HuH-7 (cell line): ENCODE results near the gene USH2A.

Experiments used
- DNase-seq: peaks from one replicate; pipeline ENCODE4 v3.0.0; 2011; ENCODE audit warnings: low spot score

Gene USH2A

DNA sequence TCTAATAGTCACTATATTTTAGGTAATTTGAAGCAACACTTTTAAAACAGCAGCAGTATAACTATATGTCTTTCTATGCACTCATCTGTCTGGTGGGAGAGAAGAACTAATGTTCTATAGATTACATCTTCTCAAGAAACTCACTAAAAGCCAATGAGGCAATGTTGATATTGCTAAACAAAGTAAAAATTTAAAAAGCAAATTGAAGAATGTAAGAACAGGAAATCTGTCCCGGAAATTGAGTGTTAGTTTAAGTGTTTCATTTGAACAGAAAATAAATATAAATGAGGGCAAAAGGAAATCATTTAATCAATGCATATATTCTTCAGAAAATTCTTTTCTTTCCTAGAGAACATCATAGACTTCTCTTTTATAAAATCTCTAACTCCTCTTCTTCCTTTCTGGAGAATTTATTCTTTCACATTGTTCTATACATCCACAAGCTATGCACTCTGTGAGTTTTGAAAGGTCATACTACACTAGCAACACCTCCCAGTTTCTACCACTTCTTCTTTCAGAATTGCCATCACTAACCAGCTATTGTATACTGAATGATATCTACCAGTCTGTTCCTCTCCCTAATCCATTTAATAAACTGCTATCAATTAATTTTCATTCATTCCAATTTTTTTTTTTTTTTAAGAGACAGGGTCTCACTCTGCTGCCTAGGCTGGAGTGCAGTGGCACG lies 153.0 kb downstream of the USH2A start:
- no peak for DNase-seq

DNA sequence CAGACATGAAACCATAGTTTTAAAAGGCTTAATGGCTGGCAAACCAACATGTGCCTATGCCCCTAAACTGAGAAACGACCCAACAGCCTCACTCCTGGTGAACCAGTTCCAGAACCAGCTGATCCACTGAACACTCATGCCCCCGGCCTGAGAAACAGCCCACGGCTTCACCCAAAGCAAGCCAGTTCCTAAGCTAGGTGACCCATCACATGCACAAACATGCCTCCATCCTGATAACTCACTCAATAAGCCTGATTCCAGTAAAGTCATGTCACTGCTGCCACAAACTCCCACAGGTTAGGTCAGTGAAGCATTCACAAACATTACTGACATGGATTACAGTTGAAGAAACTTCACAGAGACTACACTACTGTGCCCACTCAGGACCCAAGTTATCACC lies 161.6 kb downstream of the USH2A start:
- peak; percentile 5 for DNase-seq

DNA sequence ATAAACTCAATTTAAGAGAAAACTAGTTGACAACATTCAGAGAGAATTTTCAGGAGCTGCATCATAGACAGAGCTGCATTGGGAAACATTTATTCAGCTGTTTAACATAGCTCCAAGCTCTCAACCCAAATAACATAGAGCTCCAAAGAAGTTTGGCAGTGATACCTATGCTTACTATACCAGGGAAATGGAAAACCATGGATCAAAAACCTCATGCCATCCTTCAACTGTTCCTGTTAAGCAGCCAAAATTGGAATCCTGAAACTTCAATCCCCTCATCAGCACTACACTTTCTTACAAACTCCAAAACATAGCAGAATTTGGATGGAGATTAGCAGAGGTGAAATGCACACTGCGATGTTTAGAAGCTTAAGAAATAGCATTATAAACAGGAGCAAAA lies 164.4 kb downstream of the USH2A start:
- DNase-seq, result no peak

DNA sequence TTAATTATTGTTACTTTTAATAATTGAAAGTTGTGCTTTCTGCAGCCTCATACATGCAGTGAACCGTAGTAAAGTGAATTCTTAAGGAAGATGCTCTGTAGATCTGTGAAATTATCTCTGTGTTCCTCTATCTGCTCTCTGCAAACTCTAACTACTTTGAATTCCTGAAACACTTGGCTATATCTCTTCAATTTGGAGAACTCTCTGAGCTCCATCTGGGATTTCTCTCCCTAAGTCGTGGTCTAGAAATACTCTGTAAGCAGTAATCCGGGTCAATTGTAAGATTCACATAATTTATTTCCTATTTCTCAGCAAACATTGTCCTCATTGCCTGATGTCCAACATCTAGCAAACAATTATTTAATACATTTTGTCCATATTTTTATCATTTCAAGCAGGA lies 164.9 kb downstream of the USH2A start:
- no peak for DNase-seq

DNA sequence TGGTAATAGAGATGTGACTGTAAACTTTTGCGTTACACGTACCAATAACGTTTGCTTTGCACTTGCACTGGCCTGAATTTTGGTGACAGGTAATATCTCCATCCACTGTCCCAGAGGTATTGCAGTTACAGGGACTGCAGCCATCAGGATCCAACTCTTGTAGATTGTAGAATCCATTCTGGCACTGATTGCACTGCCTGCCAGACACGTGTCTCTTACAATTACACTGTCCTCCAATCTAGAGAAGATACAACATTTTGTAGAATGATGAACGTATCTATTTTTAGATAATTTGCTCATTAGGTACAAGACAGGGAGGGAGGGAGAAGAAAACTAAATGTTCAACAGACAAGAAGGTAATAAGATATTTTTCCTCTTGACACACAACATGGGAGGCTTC lies 172.4 kb downstream of the USH2A start:
- DNase-seq, result no peak

DNA sequence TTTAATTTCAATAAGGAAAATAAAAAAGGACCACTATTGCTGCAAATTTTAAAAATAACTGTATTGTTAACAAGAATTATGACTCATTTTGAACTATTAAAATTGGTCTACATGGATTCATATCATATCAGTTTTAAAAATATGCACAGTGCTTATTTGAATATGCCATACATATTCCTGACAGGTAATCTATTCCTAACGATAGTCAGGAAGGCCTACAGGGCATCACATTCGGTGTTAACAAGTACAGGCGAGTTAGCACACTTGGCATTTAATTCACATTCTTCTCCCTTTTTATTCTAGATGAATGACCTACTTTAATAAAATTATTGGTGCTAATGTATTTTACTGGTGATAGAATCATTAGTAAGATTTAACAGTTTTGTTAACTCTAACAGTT lies 174.6 kb downstream of the USH2A start:
- DNase-seq, result no peak

DNA sequence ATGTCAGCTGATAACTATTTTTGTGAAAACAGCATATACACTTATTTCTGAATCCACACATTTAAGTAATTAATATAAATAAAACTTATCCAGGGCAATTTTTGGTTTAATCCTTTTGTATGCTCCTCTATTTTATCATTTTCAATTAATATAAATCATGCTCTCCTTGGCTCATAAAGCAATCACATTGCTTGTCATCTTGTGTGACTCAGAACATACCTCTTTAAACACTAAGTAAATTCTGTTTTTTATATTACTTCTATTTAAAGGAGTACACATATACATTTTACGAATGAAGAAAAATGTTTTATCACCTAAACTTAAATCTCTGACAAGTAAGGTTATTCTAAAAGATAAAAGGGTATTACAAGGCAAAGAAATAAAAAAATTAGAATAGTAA lies 175.3 kb downstream of the USH2A start:
- no peak for DNase-seq

DNA sequence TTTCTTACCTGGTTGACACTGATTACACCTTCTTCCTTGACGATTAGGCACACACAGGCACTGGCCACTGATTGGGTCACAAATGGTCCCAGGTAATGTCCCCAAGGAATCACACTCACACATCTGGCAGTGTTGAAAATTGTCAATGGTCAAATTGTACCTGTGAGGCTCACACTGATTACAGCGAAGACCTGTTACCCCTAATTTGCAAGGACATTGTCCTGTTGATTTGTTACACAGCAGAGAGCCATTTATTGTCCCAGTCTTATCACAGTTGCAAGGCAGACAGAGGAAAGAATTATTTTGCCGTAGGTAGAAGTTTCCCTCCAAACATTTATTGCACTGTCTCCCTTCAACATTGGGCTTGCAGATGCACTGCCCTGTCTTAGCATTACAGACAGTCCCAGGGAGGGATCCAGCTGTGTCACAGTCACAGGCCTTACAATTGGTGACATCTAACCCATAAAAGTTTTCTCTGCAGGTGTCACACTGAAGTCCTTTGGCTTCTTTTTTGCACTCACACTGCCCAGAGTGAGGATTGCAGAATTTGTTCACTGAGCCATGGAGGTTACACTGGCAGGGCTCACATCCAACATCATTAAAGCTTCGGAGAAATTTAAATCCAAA lies 176.6 kb downstream of the USH2A start:
- no peak for DNase-seq

DNA sequence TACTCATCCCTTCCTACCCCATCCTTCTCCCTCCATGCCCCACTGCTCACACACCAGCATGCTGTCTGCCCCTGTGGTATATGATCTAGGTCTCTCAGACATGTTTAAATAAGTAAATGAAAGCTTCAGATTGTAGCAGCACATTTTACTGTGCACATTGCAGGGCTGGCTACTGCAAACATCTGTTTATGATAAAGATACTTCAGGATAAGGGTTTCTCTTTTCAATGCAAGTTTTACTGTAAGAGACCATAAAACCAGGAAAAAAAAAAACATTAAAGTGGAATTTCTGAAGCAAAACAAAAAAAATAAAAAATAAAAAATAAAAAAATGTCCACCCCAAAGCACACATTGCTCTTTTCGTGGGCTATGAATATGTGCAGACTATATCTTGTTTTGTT lies 184.4 kb downstream of the USH2A start:
- no peak for DNase-seq

DNA sequence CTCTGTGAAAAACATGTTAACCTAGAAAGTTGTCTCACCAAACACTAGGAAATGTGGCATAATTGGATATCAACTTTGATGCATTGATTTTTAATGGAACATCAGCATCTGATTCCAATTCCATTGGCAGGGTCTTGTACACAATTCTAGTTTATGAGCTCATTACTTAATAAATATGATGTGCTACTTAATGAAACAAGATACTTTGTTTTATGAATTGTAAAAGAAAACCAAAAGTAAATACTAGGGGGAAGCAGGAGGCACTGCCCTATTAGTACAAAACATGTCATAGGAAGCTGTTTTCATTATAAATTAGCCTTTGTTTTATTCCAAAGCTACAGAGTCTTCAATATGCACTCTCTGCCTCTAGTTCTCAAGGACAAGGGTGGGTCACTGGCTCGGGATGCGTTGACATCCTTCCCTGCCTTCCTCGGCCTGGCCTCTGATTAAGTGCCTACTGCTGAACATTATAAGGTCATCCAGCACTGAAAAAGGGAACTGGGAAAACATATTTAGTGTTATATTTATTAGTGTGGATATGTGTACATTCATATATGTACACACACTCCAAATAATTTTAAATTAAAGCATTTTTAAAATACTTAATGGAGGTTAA lies 185.2 kb downstream of the USH2A start:
- no peak for DNase-seq

DNA sequence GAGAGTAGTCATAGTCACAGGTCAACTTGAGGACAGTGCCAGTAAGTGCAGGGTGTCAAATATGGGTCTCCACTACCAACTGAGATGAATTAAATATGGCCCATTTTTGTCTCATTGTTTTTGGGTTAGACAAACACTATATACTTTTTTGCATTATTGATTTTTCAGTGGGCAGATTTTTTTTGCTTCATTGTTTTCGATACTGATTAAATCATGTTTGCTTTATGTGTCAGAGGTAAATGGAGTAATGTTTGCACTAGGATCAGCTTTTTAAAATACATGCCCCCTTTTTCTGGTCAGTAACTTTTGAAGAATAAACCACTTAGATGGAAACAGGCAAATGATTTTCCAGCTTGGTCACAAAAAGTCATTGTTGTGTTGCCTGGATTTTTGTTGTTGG lies 199.0 kb downstream of the USH2A start:
- DNase-seq, result no peak

DNA sequence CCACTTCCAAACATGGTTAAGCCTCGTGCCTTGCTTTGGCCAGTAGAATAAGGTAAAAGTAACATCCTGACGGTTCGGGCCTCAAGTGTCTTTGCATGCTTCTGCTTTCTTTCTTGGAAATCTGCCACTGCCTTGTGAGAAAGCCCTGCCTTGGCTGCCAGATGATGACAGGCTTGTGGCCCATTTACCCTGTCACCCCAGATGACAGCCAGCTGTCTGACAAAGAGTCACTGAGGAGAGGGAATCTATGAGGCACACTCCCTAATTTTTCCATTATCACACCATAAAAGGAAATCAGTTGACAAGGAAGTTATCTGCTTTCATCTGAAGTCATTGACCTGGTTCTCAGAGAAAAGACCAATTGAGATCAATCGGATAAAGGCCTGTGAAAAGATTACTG lies 199.8 kb downstream of the USH2A start:
- no peak for DNase-seq

DNA sequence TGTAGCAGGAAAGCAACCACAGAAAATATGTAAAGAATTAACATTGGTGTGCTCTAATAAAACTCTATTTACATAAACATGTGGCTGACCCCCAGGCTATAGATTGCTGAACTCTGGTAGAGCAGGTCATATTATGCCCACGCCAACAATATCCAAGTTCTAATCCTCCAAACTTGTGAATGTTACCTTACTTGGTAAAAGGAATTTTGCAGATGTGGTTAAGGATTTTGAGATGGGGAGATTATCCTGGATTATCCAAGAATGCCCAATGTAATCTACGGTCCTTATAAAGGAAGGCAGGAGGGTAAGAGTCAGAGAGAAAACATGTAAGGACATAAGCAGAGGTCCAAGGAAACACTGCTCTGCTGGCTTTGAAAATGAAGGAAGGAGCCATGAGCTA lies 201.0 kb downstream of the USH2A start:
- no peak for DNase-seq

DNA sequence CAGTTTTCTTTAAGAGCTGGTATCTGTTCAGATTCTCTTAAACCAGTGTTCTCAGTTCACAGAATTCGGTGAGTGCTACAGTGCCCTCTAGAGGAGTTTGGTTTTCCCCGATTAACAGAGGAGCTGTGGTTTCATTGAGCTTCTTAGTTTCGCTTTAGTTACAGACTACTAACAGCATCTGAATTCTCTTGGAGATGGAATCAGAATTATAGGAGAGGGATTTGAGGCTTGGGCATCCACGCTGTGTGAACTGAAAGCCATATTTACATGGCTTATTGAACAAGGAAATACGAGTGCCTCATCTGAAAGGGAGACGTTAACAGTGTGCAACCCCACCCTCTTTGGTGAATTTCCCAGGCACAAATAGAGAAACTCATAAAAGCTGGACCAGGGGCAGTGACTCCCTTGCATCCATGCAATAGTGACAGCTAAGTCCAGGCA lies 202.0 kb downstream of the USH2A start:
- peak; percentile 32 for DNase-seq

DNA sequence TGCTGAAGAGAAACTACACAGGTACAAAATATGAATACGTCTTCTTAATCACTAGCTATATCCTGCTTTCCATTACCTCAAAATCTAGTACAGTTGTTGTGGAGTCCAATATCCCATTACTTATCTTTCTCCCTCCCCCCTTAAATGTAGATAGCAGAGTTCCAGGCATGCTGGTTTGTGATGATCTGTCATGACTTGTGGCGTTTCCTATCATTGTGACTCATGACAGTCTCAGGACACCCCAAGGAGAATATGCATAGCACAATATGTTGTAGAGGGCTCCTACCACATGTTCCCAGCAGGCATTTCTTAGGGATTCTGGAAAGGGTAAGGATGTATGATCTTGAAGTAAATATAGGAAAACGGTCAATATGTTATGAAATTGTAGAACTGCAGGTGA lies 206.9 kb downstream of the USH2A start:
- DNase-seq, result no peak

DNA sequence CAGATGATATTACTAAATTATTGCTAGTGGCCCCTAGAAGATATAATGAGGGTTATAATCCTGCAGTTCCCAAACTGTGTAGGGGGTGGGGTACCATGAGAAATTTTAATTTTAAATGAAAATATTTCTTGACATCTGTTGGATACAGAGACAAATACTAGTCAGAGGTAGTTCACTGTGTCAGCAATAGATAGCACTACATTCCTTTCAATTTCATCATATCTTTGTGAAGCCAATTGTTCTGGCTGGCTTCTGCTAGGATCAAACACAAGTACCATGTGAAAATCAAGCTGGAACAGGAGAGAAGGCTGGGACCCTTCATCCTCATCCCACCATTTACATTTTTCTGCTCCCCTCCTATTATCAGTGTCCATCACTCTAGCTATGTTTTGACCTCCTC lies 208.1 kb downstream of the USH2A start:
- DNase-seq, result no peak

DNA sequence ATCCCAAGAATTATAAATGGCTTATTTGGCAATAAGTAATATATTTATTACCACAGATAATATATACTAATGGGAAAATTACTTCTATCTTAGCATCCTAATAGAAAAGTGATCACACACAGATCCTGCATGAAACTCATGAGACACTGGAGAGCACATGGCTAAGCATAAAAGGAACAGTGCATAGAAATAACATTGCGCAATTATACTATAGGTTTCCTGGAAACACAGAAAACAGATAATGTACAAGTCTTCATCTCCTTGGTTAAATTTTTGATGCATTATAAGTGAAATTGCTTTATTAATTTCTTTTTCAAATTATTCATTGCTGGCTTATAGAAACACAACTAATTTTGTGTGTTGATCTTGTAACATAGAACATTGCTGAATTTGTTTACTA lies 210.4 kb downstream of the USH2A start:
- DNase-seq, result no peak

DNA sequence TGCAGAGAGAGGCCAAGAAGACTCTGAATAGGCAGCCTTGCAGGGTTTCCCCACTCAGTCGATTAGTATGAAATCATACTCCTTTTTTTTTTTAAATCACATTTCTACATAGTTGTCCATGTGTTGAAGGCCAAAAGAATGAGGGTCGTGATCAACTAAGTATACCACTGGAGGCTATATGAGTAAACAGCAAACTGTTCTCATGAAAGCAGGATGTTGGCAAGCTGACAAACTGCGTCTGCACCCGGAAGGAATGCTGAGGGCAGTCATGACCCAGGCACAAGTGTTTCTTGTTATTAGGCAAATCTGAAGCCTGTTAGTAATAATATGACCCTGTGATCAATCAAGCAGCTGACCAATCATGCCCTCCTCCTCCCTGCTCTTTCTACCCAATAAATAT lies 213.2 kb downstream of the USH2A start:
- DNase-seq, result no peak

DNA sequence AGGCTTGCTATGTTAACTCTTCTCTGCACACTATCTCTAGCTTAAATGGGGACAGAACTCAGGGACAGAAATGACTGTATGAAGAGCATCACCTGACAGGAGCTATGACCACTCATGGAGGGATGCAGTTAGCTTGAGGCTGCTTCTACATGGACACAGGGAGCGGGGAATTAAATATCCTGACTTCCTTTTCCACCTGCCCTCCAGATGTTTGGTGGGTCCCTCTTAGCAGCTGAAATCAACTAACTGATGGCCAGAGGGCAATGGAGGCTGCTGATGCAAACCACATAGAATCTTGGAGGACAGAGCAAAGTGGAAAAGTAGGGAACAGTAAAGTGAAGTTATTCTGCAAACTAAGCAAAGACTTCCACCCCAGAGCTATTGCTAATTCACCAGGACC lies 214.1 kb downstream of the USH2A start:
- no peak for DNase-seq

DNA sequence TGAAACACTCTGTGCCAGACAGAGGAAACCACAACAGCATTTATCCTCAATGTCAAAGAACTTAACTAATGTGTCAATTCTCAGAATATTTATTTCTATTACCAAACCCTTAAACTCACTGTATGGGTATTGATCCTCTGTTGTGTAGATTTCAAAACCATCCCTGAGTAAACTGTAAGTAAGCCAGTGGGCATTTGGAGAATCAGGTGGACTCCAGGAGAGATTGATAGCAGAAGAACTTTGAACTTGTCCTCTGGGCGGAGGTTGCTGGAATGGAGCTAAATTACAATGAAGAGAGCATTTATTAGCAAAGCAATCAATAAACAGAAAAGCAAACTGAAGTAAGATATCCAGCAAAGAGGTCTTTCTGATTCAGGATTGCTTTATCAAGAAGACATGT lies 216.1 kb downstream of the USH2A start:
- DNase-seq, result peak; percentile 44

DNA sequence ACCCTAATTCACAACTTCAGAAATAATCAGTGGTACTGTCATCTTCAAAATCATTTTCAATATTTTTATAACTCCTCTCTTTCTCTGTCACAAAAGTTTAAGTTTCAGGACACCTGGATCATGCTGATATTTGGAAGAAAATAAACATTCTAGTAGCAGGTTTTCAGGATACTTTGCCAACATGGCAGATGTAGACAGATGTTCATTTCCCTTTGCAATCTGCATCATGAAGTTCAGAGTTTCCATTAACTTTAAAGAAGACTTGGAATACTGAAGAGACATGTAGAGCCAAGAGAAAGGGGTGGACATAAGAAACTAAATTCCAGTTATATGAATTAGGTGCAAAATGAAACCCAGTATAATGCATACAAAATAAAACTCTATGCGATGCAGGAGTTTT lies 218.1 kb downstream of the USH2A start:
- DNase-seq, result no peak

DNA sequence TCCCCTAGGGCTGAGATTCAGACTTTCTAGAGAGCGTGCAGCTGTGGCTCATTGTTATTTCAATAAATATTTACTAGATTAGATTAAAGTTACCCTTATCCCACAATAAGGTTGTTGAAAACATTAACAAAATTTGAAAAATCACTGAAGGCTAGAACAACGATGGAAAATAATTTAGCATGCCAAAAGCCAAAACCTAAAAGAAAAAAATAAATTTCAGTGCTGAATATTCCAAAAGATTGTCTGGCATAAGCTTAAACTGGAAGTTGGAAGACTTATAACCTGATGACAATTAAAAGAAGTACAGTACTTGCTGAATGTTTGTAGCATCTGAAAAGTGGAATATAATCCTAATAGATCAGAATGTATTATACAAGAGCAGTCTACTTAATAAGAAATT lies 221.3 kb downstream of the USH2A start:
- DNase-seq, result no peak

DNA sequence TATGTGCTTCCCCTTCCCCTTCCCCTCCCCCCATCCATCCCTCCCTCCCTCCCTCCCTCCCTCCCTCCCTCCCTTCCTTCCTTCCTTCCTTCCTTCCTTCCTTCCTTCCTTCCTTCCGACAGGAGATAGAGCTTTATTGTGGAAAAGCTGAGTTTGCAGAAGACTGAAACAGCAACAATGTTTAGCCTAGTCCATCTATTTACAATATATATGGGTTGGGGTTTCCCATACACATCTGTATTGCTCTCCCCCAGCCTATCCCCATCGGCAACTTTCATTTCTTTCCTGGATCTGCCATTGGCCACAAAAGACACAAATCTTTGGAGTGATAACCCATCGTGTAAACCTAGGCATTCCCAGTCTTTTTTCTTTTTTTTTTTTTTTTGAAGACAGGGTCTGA lies 222.3 kb downstream of the USH2A start:
- no peak for DNase-seq

DNA sequence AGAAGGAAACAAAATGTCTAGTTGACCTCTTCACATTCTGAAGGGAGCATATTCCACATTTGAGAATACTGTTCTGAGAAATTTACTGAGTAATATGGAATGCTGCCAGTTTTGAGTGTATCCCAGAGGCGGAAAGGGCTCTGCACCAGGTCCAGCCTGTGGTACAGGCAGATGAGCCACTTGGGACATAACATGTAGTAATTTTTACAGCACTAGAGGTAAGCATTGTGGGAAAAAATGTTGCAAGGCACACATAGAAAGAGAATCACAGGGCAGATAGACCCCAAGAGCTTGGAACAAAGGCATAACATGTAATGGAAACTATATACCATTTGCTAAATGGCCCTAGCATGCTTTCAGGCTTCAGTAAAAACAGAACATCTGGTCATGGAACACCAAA lies 228.5 kb downstream of the USH2A start:
- DNase-seq, result no peak
